Measurements from ENCODE around the gene MCM3.

Gene MCM3

DNA sequence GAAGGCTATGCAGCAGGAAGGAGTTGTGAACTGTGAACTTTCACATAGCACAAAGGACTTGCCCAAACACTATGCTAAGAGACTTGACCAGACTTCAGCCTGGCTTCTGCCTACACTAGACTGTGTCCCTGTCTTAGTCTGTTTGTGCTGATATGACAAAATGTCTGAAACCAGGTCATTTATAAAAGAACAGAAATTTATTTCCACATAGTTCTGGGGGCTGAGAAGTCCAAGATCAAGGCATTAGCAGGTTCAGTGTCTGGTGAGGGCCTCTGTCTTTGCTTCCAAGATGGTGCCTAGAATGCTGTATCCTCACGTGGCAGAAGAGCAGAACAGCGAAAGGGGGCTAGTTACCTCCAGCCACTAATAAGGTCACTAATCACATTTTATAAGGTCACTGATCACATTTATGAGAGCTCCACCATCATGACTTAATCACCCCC lies 16.0 kb upstream of the MCM3 start:
- Histone ChIP-seq H3K79me2 (ENCODE audit: insufficient read depth, low read length) (no peaks in the 10 kb centered on the region), H3K27me3 (ENCODE audit: insufficient read depth, low read length) (no peaks in the 10 kb centered on the region), H3K9me2 (ENCODE audit: low read depth, low read length) (no peaks in the 10 kb centered on the region), H3K9ac (ENCODE audit: low read length) (no peak overlapping the region), H4K20me1 (ENCODE audit: insufficient read depth, low read length) (no peaks in the 10 kb centered on the region), H3K36me3 (ENCODE audit: insufficient read depth, low read length) (no peaks in the 10 kb centered on the region), H3K9me3 (ENCODE audit: low read length) (no peaks in the 10 kb centered on the region), H3K27ac (ENCODE audit: low read depth, low read length, poor library complexity, severe bottlenecking) (peak overlapping the region; percentile 48), H3K4me3 (ENCODE audit: low read depth, low read length, poor library complexity, severe bottlenecking) (no peak overlapping the region), H3K4me2 (ENCODE audit: low read length) (no peak overlapping the region), H3F3A (ENCODE audit: insufficient read depth, low read length) (no peaks in the 10 kb centered on the region), H3K4me1 (ENCODE audit: insufficient read depth, low read length, severe bottlenecking) (peaks cover 54% of the 10 kb centered on the region), H2AFZ (ENCODE audit: low read length) (no peak overlapping the region)
- TF ChIP-seq, protein P1, sequence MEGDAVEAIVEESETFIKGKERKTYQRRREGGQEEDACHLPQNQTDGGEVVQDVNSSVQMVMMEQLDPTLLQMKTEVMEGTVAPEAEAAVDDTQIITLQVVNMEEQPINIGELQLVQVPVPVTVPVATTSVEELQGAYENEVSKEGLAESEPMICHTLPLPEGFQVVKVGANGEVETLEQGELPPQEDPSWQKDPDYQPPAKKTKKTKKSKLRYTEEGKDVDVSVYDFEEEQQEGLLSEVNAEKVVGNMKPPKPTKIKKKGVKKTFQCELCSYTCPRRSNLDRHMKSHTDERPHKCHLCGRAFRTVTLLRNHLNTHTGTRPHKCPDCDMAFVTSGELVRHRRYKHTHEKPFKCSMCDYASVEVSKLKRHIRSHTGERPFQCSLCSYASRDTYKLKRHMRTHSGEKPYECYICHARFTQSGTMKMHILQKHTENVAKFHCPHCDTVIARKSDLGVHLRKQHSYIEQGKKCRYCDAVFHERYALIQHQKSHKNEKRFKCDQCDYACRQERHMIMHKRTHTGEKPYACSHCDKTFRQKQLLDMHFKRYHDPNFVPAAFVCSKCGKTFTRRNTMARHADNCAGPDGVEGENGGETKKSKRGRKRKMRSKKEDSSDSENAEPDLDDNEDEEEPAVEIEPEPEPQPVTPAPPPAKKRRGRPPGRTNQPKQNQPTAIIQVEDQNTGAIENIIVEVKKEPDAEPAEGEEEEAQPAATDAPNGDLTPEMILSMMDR (IDR thresholded peaks at IDR 0.05; ENCODE audit: low read length), result no peak
- no peak for TF ChIP-seq EZH2 (IDR thresholded peaks at IDR 0.05; ENCODE audit: borderline replicate concordance, low read length)

DNA sequence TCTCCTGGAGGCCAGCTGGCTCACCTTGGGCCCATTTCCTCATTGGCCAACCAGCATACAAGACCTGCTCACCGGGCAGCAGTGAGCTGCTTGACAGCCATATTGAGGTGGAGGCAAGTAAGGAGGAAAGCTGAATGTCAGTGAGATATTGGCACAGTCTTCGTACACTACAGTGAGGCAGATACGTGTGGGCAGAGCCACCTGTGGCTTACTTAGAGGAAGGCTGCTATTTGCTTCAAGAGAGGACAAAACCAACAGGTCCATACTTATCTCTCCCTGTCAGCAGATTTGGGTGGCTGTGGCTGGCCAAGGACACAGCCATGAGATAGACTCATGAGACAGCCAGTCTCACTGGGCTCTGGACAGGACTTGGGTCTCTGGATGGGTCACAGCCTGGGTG lies 15.1 kb upstream of the MCM3 start:
- TF ChIP-seq, protein P1 (IDR thresholded peaks at IDR 0.05; ENCODE audit: low read length), result no peak
- no peak for TF ChIP-seq EZH2 (IDR thresholded peaks at IDR 0.05; ENCODE audit: borderline replicate concordance, low read length)

DNA sequence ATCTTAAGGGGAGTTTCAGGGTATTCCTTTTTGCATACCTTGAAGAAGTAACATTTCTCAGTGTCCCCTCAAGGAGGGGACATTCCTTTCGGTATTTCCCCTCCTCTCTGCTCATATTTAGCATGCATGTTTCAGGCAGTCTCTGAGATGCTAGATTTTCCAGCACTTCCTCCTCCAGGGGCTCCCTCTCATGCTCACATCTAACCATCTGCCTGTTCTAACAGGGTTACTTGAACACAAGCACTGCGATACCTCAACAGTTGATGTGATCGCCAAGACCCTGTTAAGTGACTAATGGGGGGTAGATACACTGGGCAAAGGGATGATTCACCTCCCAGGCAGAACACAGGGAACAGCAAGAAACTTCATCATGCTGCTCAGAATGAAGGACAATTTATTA lies 12.9 kb upstream of the MCM3 start:
- Histone ChIP-seq H3K4me1 (ENCODE audit: insufficient read depth, low read length, severe bottlenecking) (peaks cover 46% of the 10 kb centered on the region), H3K36me3 (ENCODE audit: insufficient read depth, low read length) (no peaks in the 10 kb centered on the region), H3K9me2 (ENCODE audit: low read depth, low read length) (no peaks in the 10 kb centered on the region), H3K4me2 (ENCODE audit: low read length) (peak overlapping the region; percentile 62; the same call in 1 of the 2 replicates), H3K4me3 (ENCODE audit: low read depth, low read length, poor library complexity, severe bottlenecking) (no peak overlapping the region), H4K20me1 (ENCODE audit: insufficient read depth, low read length) (no peaks in the 10 kb centered on the region), H3K9ac (ENCODE audit: low read length) (peak overlapping the region; percentile 5; the same call in 1 of the 2 replicates), H3F3A (ENCODE audit: insufficient read depth, low read length) (no peaks in the 10 kb centered on the region), H3K9me3 (ENCODE audit: low read length) (no peaks in the 10 kb centered on the region), H3K27ac (ENCODE audit: low read depth, low read length, poor library complexity, severe bottlenecking) (peak overlapping the region; percentile 71), H3K27me3 (ENCODE audit: insufficient read depth, low read length) (no peaks in the 10 kb centered on the region), H2AFZ (ENCODE audit: low read length) (no peak overlapping the region), H3K79me2 (ENCODE audit: insufficient read depth, low read length) (no peaks in the 10 kb centered on the region)
- TF ChIP-seq, protein P1 (IDR thresholded peaks at IDR 0.05; ENCODE audit: low read length), result no peak
- TF ChIP-seq EZH2 (IDR thresholded peaks at IDR 0.05; ENCODE audit: borderline replicate concordance, low read length), result no peak

More for the DNA sequence above, 15.1 kb upstream of the MCM3 start:
- Histone ChIP-seq H3K79me2 (ENCODE audit: insufficient read depth, low read length) (no peaks in the 10 kb centered on the region), H3F3A (ENCODE audit: insufficient read depth, low read length) (no peaks in the 10 kb centered on the region), H3K4me1 (ENCODE audit: insufficient read depth, low read length, severe bottlenecking) (peaks cover 47% of the 10 kb centered on the region), H4K20me1 (ENCODE audit: insufficient read depth, low read length) (no peaks in the 10 kb centered on the region), H3K9me2 (ENCODE audit: low read depth, low read length) (no peaks in the 10 kb centered on the region), H3K4me2 (ENCODE audit: low read length) (no peak overlapping the region), H3K4me3 (ENCODE audit: low read depth, low read length, poor library complexity, severe bottlenecking) (no peak overlapping the region), H3K9ac (ENCODE audit: low read length) (no peak overlapping the region), H2AFZ (ENCODE audit: low read length) (no peak overlapping the region), H3K36me3 (ENCODE audit: insufficient read depth, low read length) (no peaks in the 10 kb centered on the region), H3K27ac (ENCODE audit: low read depth, low read length, poor library complexity, severe bottlenecking) (peak overlapping the region; percentile 48), H3K27me3 (ENCODE audit: insufficient read depth, low read length) (no peaks in the 10 kb centered on the region), H3K9me3 (ENCODE audit: low read length) (no peaks in the 10 kb centered on the region)

All from OCI-LY1 (cell line).